A673 (cell line): ENCODE results near the gene ZNF391.

Experiments used
- EZH2 ChIP-seq: fragments of 200-600 bp; sonication (generic); IDR thresholded peaks from 2 replicates; pipeline ENCODE4 v1.6.1; 2017; ENCODE audit warnings: borderline replicate concordance, low read depth, mild to moderate bottlenecking, mixed read lengths, antibody characterized with exemption, low read length; ENCODE audit not compliant: poor library complexity, severe bottlenecking
- TF ChIP-seq, protein P1 (sequence below): fragments of 300-800, 200-600 bp; sonication (generic); conservative IDR thresholded peaks from 2 replicates; pipeline ENCODE4 v1.5.1; 2017; ENCODE audit warnings: low read depth, mild to moderate bottlenecking, antibody characterized with exemption, low read length, moderate library complexity, mixed read lengths

DNA sequence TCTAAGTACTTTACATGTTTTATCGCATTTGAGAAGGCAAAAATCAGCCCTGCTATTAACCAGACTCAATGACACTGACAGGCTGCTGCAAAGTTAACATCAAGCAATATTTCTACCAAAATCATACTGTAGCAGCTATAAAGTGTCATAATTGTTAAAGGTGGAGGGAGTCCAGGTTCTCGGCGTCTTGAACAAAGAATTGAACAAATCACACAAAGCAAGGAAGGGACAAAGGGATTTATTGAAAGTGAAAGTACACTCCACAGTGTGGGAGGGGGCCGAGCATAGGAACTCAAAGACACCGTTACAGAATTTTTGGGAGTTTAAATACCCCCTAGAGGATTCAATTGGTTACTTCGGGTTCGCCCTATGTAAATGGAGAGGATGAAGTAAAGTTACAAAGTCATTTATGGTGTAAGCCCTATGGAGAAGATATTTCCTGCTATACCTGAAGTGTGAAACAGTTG, 12.9 kb upstream of the ZNF391 start:
- TF ChIP-seq, protein P1, sequence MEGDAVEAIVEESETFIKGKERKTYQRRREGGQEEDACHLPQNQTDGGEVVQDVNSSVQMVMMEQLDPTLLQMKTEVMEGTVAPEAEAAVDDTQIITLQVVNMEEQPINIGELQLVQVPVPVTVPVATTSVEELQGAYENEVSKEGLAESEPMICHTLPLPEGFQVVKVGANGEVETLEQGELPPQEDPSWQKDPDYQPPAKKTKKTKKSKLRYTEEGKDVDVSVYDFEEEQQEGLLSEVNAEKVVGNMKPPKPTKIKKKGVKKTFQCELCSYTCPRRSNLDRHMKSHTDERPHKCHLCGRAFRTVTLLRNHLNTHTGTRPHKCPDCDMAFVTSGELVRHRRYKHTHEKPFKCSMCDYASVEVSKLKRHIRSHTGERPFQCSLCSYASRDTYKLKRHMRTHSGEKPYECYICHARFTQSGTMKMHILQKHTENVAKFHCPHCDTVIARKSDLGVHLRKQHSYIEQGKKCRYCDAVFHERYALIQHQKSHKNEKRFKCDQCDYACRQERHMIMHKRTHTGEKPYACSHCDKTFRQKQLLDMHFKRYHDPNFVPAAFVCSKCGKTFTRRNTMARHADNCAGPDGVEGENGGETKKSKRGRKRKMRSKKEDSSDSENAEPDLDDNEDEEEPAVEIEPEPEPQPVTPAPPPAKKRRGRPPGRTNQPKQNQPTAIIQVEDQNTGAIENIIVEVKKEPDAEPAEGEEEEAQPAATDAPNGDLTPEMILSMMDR, result no peak
- TF ChIP-seq EZH2, result no peak
